CD4-positive, alpha-beta T cell (primary cell): ENCODE data around the gene CASTOR1. TPM values are rescaled to one million over a fixed set of nuclear protein-coding genes. Genes with fewer than 3 reads are reported as not detected.

Source experiments
- ATAC-seq: fragments of 200-7000 bp; cut with Tn5 transposase; one replicate; pipeline ENCODE4 v1.10.0; 2022; ENCODE audit warnings: mild to moderate bottlenecking; ENCODE audit not compliant: poor library complexity
- CTCF ChIA-PET: fragments of 350-600 bp; sonication (Branson Sonifier 250); formaldehyde crosslinking; loops from one replicate; lab custom pipeline; 2021; ENCODE audit warnings: antibody characterized with exemption, inconsistent platforms; lab: Charles Lee
- POLR2A ChIA-PET: fragments of 350-600 bp; sonication (Branson Sonifier 250); formaldehyde crosslinking; loops from one replicate; lab custom pipeline; 2021; ENCODE audit warnings: antibody characterized with exemption, inconsistent platforms; lab: Charles Lee
- DNase-seq, 14 experiments: peaks; one replicate each; pipeline ENCODE4 v3.0.0-alpha.2; 2013 to 2020; ENCODE audit warnings: mixed read lengths in 2 of 14
- H3K27ac ChIP-seq, 2 donors: one replicate each; pipeline versions ENCODE4 v1.5.1 to v1.7.0; 2013; ENCODE audit warnings: low read length in 2 of 2, low read depth in 1 of 2, mild to moderate bottlenecking in 1 of 2
- H3K27me3 ChIP-seq, 2 experiments: 1 replicate in 1 of 2; 2 replicates in 1 of 2; pipeline versions ENCODE4 v1.6.1 to v1.7.0; 2013; ENCODE audit warnings: low read length in 2 of 2, control low read depth in 1 of 2, mild to moderate bottlenecking in 1 of 2, moderate library complexity in 1 of 2; ENCODE audit not compliant: insufficient read depth in 2 of 2, control insufficient read depth in 1 of 2
- H3K36me3 ChIP-seq: one replicate; pipeline ENCODE4 v1.6.1; 2013; ENCODE audit warnings: low read length, control low read depth; ENCODE audit not compliant: insufficient read depth
- H3K4me1 ChIP-seq: one replicate; pipeline ENCODE4 v1.6.1; 2013; ENCODE audit warnings: low read length, control low read depth; ENCODE audit not compliant: insufficient read depth
- H3K4me3 ChIP-seq: one replicate; pipeline ENCODE4 v1.5.1; 2013; ENCODE audit warnings: mild to moderate bottlenecking, low read length, moderate library complexity
- H3K9me3 ChIP-seq, 2 experiments: 1 replicate in 1 of 2; 2 replicates in 1 of 2; pipeline versions ENCODE4 v1.6.1 to v1.7.0; 2013; ENCODE audit warnings: low read length in 2 of 2, mild to moderate bottlenecking in 2 of 2, control low read depth in 1 of 2, moderate library complexity in 1 of 2; ENCODE audit not compliant: control insufficient read depth in 1 of 2, insufficient read depth in 1 of 2
- H3K27ac Mint-ChIP-seq: one replicate; pipeline ENCODE4 v1.8.0; 2020; ENCODE audit warnings: mixed read lengths
- H3K27me3 Mint-ChIP-seq: one replicate; pipeline ENCODE4 v1.8.0; 2021; ENCODE audit warnings: mixed read lengths
- H3K36me3 Mint-ChIP-seq: one replicate; pipeline ENCODE4 v1.8.0; 2021; ENCODE audit warnings: low read depth, mixed read lengths
- H3K4me1 Mint-ChIP-seq: one replicate; pipeline ENCODE4 v1.8.0; 2021; ENCODE audit warnings: low read depth, mixed read lengths
- H3K4me3 Mint-ChIP-seq: one replicate; pipeline ENCODE4 v1.8.0; 2020; ENCODE audit warnings: mild to moderate bottlenecking, mixed read lengths
- H3K9me3 Mint-ChIP-seq: one replicate; pipeline ENCODE4 v1.8.0; 2020; ENCODE audit warnings: mixed read lengths
- CTCF ChIP-seq: fragments of 200-600 bp; IDR thresholded peaks from one replicate; pipeline ENCODE4 v1.8.0; 2022; ENCODE audit warnings: antibody characterized with exemption, mild to moderate bottlenecking
- intact Hi-C, 2 experiments: fragments of 100-400 bp; cut with DNase I in 1 of 2; cut with micrococcal nuclease in 1 of 2; formaldehyde crosslinking; loops; one replicate each; pipeline versions ENCODE4 v1.15.1 to v1.9.0; 2023 to 2025; cut with DNase I, micrococcal nuclease
- total RNA-seq, 174 experiments: library from RNA in 2 of 174; stranded (reverse) in 2 of 174; gene quantifications; one replicate each; pipeline ENCODE4 v1.2.3 and lab custom pipeline; 2021 to 2026

The CASTOR1 gene
- total RNA-seq, 2 experiments from 2014 or later = 7.9 to 8.8 TPM

GRCh38 chr22:30284172-30284571 lies 5.1 kb downstream of the CASTOR1 start:
- H3K4me1 Mint-ChIP-seq = peaks cover 31% of the 10 kb centered on the region
- ChIA-PET POLR2A (interaction anchor here (1.6 kb wide), 1 partner anchor 140 kb away, joined by 5 read pairs; no protein-coding TSS in a partner anchor), CTCF (interaction anchor here (0.7 kb wide), 1 partner anchor 20 kb away, joined by 3 read pairs; no protein-coding TSS in a partner anchor)
- H3K36me3 Mint-ChIP-seq = peaks cover 25% of the 10 kb centered on the region
- DNase-seq = no peak
- ATAC-seq = no peak
- Histone ChIP-seq H3K9me3 (no peaks in the 10 kb centered on the region), H3K36me3 (peaks cover 13% of the 10 kb centered on the region), H3K4me3 (no peak overlapping the region), H3K27me3 (no peaks in the 10 kb centered on the region), H3K4me1 (peaks cover 56% of the 10 kb centered on the region), H3K27ac (no peak overlapping the region)
- intact Hi-C loops = no loop called here
- H3K9me3 Mint-ChIP-seq = no peaks in the 10 kb centered on the region
- no peak overlapping the region for H3K27ac Mint-ChIP-seq
- no peak overlapping the region for H3K4me3 Mint-ChIP-seq
- H3K27me3 Mint-ChIP-seq = no peaks in the 10 kb centered on the region
- TF ChIP-seq CTCF = no peak

GRCh38 chr22:30283342-30283741 lies 6.0 kb downstream of the CASTOR1 start:
- intact Hi-C loops = no loop called here
- CTCF ChIA-PET = interaction anchor here (1.4 kb wide), 1 partner anchor 104 kb away, joined by 4 read pairs; the partner anchor contains the start of gene RNF215
- Mint-ChIP-seq H3K27ac (no peak overlapping the region), H3K27me3 (no peaks in the 10 kb centered on the region), H3K36me3 (peaks cover 25% of the 10 kb centered on the region), H3K4me3 (no peak overlapping the region), H3K9me3 (no peaks in the 10 kb centered on the region), H3K4me1 (peaks cover 36% of the 10 kb centered on the region)
- Histone ChIP-seq H3K4me3 (no peak overlapping the region), H3K27me3 (no peaks in the 10 kb centered on the region), H3K27ac (no peak overlapping the region), H3K9me3 (no peaks in the 10 kb centered on the region), H3K4me1 (peaks cover 52% of the 10 kb centered on the region), H3K36me3 (peaks cover 13% of the 10 kb centered on the region)
- ATAC-seq (no peak), DNase-seq (no peak)
- TF ChIP-seq CTCF = no peak
- POLR2A ChIA-PET = interaction anchor here (1.3 to 1.6 kb wide), 2 partner anchors 20 to 141 kb away, joined by 4 to 5 read pairs; no protein-coding TSS in a partner anchor

- no peak overlapping the region for H3K27ac Mint-ChIP-seq
- ATAC-seq = no peak
- POLR2A ChIA-PET = interaction anchor here (1.3 to 1.6 kb wide), 2 partner anchors 19 to 141 kb away, joined by 4 to 5 read pairs; no protein-coding TSS in a partner anchor
Observed at GRCh38 chr22:30282616-30283046, 6.7 kb downstream of the CASTOR1 start.

More at GRCh38 chr22:30282616-30283046, 6.7 kb downstream of the CASTOR1 start:
- no peaks in the 10 kb centered on the region for H3K9me3 Mint-ChIP-seq
- no peak overlapping the region for H3K27ac ChIP-seq
- CTCF ChIA-PET = interaction anchor here (1.4 kb wide), 1 partner anchor 105 kb away, joined by 4 read pairs; the partner anchor contains the start of gene RNF215
- H3K9me3 ChIP-seq = no peaks in the 10 kb centered on the region
- H3K36me3 ChIP-seq = peaks cover 13% of the 10 kb centered on the region
- no peak overlapping the region for H3K4me3 ChIP-seq
- peak in 3 of 14 experiments; percentile 39 to 48 (median 43) for DNase-seq
- H3K4me1 ChIP-seq = peaks cover 45% of the 10 kb centered on the region
- H3K27me3 ChIP-seq = no peaks in the 10 kb centered on the region
- intact Hi-C loops = no loop called here
- peaks cover 36% of the 10 kb centered on the region for H3K4me1 Mint-ChIP-seq
- H3K36me3 Mint-ChIP-seq = peaks cover 17% of the 10 kb centered on the region
- no peaks in the 10 kb centered on the region for H3K27me3 Mint-ChIP-seq
- no peak overlapping the region for H3K4me3 Mint-ChIP-seq
- no peak for TF ChIP-seq CTCF
